Psoas muscle (tissue), 8 donors: ENCODE measurements around the gene ROR2. TPM values are rescaled to one million over a fixed set of nuclear protein-coding genes. Genes with fewer than 3 reads are reported as not detected.

Experiments
- ATAC-seq, 4 donors: fragments of 200-7000 bp; cut with Tn5 transposase; one replicate each; pipeline ENCODE4 v1.9.1; 2020; ENCODE audit warnings: moderate library complexity in 3 of 4, mild to moderate bottlenecking in 2 of 4
- DNase-seq, 2 donors: peaks; one replicate each; pipeline ENCODE4 v3.0.0-alpha.2; 2020
- H3K27ac ChIP-seq: fragments of 200-600 bp; one replicate; pipeline ENCODE4 v1.8.0; 2022
- H3K27me3 ChIP-seq, 3 donors: fragments of 200-600 bp in 1 of 3; one replicate each; pipeline versions ENCODE4 v1.6.1 to v1.8.0; 2013 to 2022; ENCODE audit warnings: low read length in 2 of 3, mild to moderate bottlenecking in 2 of 3, moderate library complexity in 1 of 3; ENCODE audit not compliant: insufficient read depth in 3 of 3
- H3K36me3 ChIP-seq, 2 donors: fragments of 200-600 bp in 1 of 2; one replicate each; pipeline versions ENCODE4 v1.6.1 to v1.8.0; 2013 to 2022; ENCODE audit warnings: low read depth in 1 of 2, mild to moderate bottlenecking in 1 of 2, moderate library complexity in 1 of 2; ENCODE audit not compliant: insufficient read depth in 1 of 2
- H3K4me1 ChIP-seq: fragments of 200-600 bp; one replicate; pipeline ENCODE4 v1.8.0; 2022
- H3K4me3 ChIP-seq: fragments of 200-600 bp; one replicate; pipeline ENCODE4 v1.8.0; 2022; ENCODE audit warnings: mild to moderate bottlenecking
- H3K9me3 ChIP-seq: fragments of 200-600 bp; one replicate; pipeline ENCODE4 v1.8.0; 2022
- CTCF ChIP-seq: fragments of 200-600 bp; IDR thresholded peaks from one replicate; pipeline ENCODE4 v1.8.0; 2022; ENCODE audit warnings: antibody characterized with exemption
- WGBS, 3 donors: extraction: QIAGEN DNeasy Blood & Tissue Kit; methylation state at CpG; one replicate each; pipeline versions ENCODE4 v1.1.6 to v1.1.7; 2013; 5-methylcytosine and 5-hydroxymethylcytosine counted together
- intact Hi-C, 2 donors: fragments of 100-400 bp; cut with DNase I; formaldehyde crosslinking; loops; one replicate each; pipeline versions ENCODE4 v1.11.0 to v1.14.2; 2022
- polyA plus RNA-seq, 3 donors: library from polyadenylated mRNA; stranded (reverse); fragments of 200-250 nt; gene quantifications; one replicate each; pipeline ENCODE4 v1.2.3, GENCODE V29; 2013
- total RNA-seq, 4 donors: library from RNA; stranded (reverse); fragmentation: NEBNext Ultra II Directional in 2 of 4; extraction: Animal tissue kit (Norgen Biotek cat#: 25700) in 2 of 4; gene quantifications; one replicate each; pipeline versions ENCODE4 v1.2.1 to v1.2.4, GENCODE V29; 2021 to 2023
- donor health status: healthy with polysubstance abuse.
- donor health status: DM: no; HTN: no; CAD: no; lungs with moderate emphysema.
- donor health status: Bipolar disorder and iron deficiency.
- donor health status: healthy.
- donor health status: DM: yes; HTN: yes; CAD: no.
- donor health status: DM: no; HTN: no; CAD: no.
- donor health status: DM: no; HTN: no; CAD: no.
- donor health status: DM: yes; HTN: yes; CAD: no.

The ROR2 gene
- total and polyA plus RNA-seq, 7 donors: 0.05 to 0.52 (median 0.15) TPM

- Histone ChIP-seq H3K9me3 (no peaks in the 10 kb centered on the region), H3K4me1 (no peaks in the 10 kb centered on the region), H3K36me3 (no peaks in the 10 kb centered on the region), H3K27ac (no peak overlapping the region), H3K4me3 (no peak overlapping the region), H3K27me3 (peaks cover 0 to 11% (median 0%) of the 10 kb centered on the region in 3 donors)
- 65 to 77% (median 76%) methylated on average over 22 of the region's 22 CpGs for WGBS, 3 donors
- ATAC-seq (no peak), DNase-seq (no peak)
- intact Hi-C loops: no loop called here
- TF ChIP-seq CTCF: no peak
These were observed 64.1 kb downstream of the ROR2 start for GRCh38 chr9:91885746-91886413.

- H3K4me1 ChIP-seq: no peaks in the 10 kb centered on the region
- WGBS, 3 donors: 82 to 84% (median 83%) methylated on average over 11 to 12 of the region's 12 CpGs
- ATAC-seq (no peak), DNase-seq (no peak)
- no peaks in the 10 kb centered on the region for H3K9me3 ChIP-seq
- H3K4me3 ChIP-seq: no peak overlapping the region
- H3K27me3 ChIP-seq: peaks cover 0 to 11% (median 0%) of the 10 kb centered on the region in 3 donors
- no peak for TF ChIP-seq CTCF
- H3K36me3 ChIP-seq: no peaks in the 10 kb centered on the region
- intact Hi-C loops: no loop called here
- H3K27ac ChIP-seq: no peak overlapping the region
These were observed 65.0 kb downstream of the ROR2 start for GRCh38 chr9:91884696-91885687.

GRCh38 chr9:91884153-91884552 is 65.9 kb downstream of the ROR2 start:
- no peak overlapping the region for H3K27ac ChIP-seq
- H3K27me3 ChIP-seq: peaks cover 0 to 11% (median 0%) of the 10 kb centered on the region in 3 donors
- no peaks in the 10 kb centered on the region for H3K4me1 ChIP-seq
- no peak for DNase-seq
- H3K4me3 ChIP-seq: no peak overlapping the region
- no peak for TF ChIP-seq CTCF
- no peaks in the 10 kb centered on the region for H3K36me3 ChIP-seq
- ATAC-seq: no peak
- no peaks in the 10 kb centered on the region for H3K9me3 ChIP-seq
- intact Hi-C loops: no loop called here
- WGBS, 3 donors: 90 to 100% (median 93%) methylated on average over 1 of the region's 1 CpG

GRCh38 chr9:91883503-91883902 is 66.5 kb downstream of the ROR2 start:
- Histone ChIP-seq H3K27me3 (peaks cover 0 to 11% (median 0%) of the 10 kb centered on the region in 3 donors), H3K4me1 (no peaks in the 10 kb centered on the region), H3K27ac (no peak overlapping the region), H3K36me3 (no peaks in the 10 kb centered on the region), H3K9me3 (no peaks in the 10 kb centered on the region), H3K4me3 (no peak overlapping the region)
- ATAC-seq (no peak), DNase-seq (no peak)
- TF ChIP-seq CTCF: no peak
- intact Hi-C loops: no loop called here
- 91 to 94% (median 93%) methylated on average over 3 of the region's 3 CpGs for WGBS, 3 donors
